Peyer's patch (tissue), 4 donors: Measurements from ENCODE around the gene FMO5.

Experiments used
- CTCF ChIP-seq, 6 experiments: fragments of 450-650 bp in 4 of 6; fragments of 200-600 bp in 2 of 6; sonication (generic) in 1 of 6; IDR thresholded peaks; one replicate each; pipeline ENCODE4 v1.5.1; 2017 to 2019; ENCODE audit warnings: antibody characterized with exemption in 6 of 6, mild to moderate bottlenecking in 3 of 6, moderate library complexity in 1 of 6
- POLR2A ChIP-seq, 2 donors: fragments of 450-650 bp; IDR thresholded peaks; one replicate each; pipeline ENCODE4 v1.5.1; 2017; ENCODE audit warnings: antibody characterized with exemption in 2 of 2, mild to moderate bottlenecking in 2 of 2, moderate library complexity in 2 of 2

- TF ChIP-seq CTCF (IDR thresholded peaks at IDR 0.05) (no peak), POLR2A (IDR thresholded peaks at IDR 0.05) (no peak)
Observed at GRCh38 chr1:147264158-147264768, 39.1 kb upstream of the FMO5 start.
